ENCODE data around the gene ABHD2.

DNA sequence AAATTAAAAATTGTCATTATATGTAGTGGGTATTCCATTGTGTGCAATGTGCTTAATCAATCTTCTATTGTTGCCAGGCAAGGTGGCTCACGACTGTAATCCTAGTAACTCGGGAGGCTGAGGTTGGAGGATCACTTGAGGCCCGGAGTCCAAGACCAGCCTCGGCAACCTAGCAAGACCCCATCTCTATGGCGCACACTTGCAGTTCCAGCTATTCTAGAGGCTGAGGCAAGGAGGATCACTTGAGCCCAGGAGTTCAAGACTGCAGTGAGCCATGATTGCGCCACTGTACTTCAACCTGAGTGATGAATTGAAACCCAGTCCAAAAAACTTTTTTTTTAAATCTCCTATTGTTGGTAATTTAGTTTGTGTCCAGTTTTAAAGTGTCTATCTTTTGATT lies 33.4 kb upstream of the ABHD2 start:
- TF ChIP-seq, protein P1, sequence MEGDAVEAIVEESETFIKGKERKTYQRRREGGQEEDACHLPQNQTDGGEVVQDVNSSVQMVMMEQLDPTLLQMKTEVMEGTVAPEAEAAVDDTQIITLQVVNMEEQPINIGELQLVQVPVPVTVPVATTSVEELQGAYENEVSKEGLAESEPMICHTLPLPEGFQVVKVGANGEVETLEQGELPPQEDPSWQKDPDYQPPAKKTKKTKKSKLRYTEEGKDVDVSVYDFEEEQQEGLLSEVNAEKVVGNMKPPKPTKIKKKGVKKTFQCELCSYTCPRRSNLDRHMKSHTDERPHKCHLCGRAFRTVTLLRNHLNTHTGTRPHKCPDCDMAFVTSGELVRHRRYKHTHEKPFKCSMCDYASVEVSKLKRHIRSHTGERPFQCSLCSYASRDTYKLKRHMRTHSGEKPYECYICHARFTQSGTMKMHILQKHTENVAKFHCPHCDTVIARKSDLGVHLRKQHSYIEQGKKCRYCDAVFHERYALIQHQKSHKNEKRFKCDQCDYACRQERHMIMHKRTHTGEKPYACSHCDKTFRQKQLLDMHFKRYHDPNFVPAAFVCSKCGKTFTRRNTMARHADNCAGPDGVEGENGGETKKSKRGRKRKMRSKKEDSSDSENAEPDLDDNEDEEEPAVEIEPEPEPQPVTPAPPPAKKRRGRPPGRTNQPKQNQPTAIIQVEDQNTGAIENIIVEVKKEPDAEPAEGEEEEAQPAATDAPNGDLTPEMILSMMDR (conservative IDR thresholded peaks at IDR 0.05; ENCODE audit: low read depth, low read length): no peak
- no peak for TF ChIP-seq EZH2 (IDR thresholded peaks at IDR 0.05; ENCODE audit: borderline replicate concordance, low read depth, low read length, poor library complexity, severe bottlenecking)
